SKM-1 (cell line): Measurements from ENCODE around the gene GRID2.
"Not testable (repeated sequence)": the region's sequence is repeated elsewhere in the genome, so short reads cannot be mapped to it uniquely, and the experiment has no call there.

Source experiments
- DNase-seq: peaks from one replicate; lab custom pipeline; 2025; ENCODE audit not compliant: unreplicated experiment; lab: John Stamatoyannopoulos, UW

Gene GRID2

GRCh38 chr4:93299118-93299517 lies 995.4 kb downstream of the GRID2 start:
- DNase-seq, result no peak

- DNase-seq, result not testable (repeated sequence)
Measured at GRCh38 chr4:93300780-93301555, 997.2 kb downstream of the GRID2 start.

GRCh38 chr4:93302310-93302709 lies 998.5 kb downstream of the GRID2 start:
- no peak for DNase-seq

GRCh38 chr4:93303440-93303839 lies 999.7 kb downstream of the GRID2 start:
- DNase-seq, result no peak

- DNase-seq, result no peak
Measured at GRCh38 chr4:93312299-93312698, 1008.5 kb downstream of the GRID2 start.

GRCh38 chr4:93313197-93313596 lies 1009.4 kb downstream of the GRID2 start:
- no peak for DNase-seq

- no peak for DNase-seq
Measured at GRCh38 chr4:93317057-93317456, 1013.3 kb downstream of the GRID2 start.

GRCh38 chr4:93317561-93317960 lies 1013.8 kb downstream of the GRID2 start:
- DNase-seq, result no peak

GRCh38 chr4:93319041-93319440 lies 1015.3 kb downstream of the GRID2 start:
- DNase-seq, result no peak

GRCh38 chr4:93320356-93320755 lies 1016.6 kb downstream of the GRID2 start:
- DNase-seq, result no peak

GRCh38 chr4:93327346-93327745 lies 1023.6 kb downstream of the GRID2 start:
- DNase-seq, result no peak

GRCh38 chr4:93334003-93334402 lies 1030.2 kb downstream of the GRID2 start:
- DNase-seq, result no peak

- DNase-seq, result no peak
Measured at GRCh38 chr4:93337196-93337595, 1033.4 kb downstream of the GRID2 start.

GRCh38 chr4:93342738-93343137 lies 1039.0 kb downstream of the GRID2 start:
- no peak for DNase-seq

- no peak for DNase-seq
Measured at GRCh38 chr4:93346840-93347239, 1043.1 kb downstream of the GRID2 start.

- DNase-seq, result no peak
Measured at GRCh38 chr4:93348896-93349295, 1045.1 kb downstream of the GRID2 start.

- no peak for DNase-seq
Measured at GRCh38 chr4:93351846-93352245, 1048.1 kb downstream of the GRID2 start.

GRCh38 chr4:93355411-93355810 lies 1051.6 kb downstream of the GRID2 start:
- no peak for DNase-seq

GRCh38 chr4:93359586-93359985 lies 1055.8 kb downstream of the GRID2 start:
- no peak for DNase-seq

GRCh38 chr4:93366169-93366755 lies 1062.5 kb downstream of the GRID2 start:
- DNase-seq, result not testable (repeated sequence)

- no peak for DNase-seq
Measured at GRCh38 chr4:93368968-93369367, 1065.2 kb downstream of the GRID2 start.

GRCh38 chr4:93370256-93370655 lies 1066.5 kb downstream of the GRID2 start:
- DNase-seq, result no peak
